Tibial nerve (tissue), 4 donors: ENCODE measurements around the gene KCNS3.
A peak's percentile ranks its signal among the peaks of the same experiment; 100 is the strongest.

Source experiments
- EP300 ChIP-seq, 2 donors: sonication (generic); formaldehyde crosslinking; IDR thresholded peaks; one replicate each; pipeline ENCODE4 v1.6.1; 2017; ENCODE audit warnings: antibody characterized with exemption in 2 of 2, mild to moderate bottlenecking in 1 of 2
- POLR2A ChIP-seq, 2 donors: fragments of 450-650 bp; IDR thresholded peaks; one replicate each; pipeline ENCODE4 v1.6.1; 2017; ENCODE audit warnings: antibody characterized with exemption in 2 of 2, mild to moderate bottlenecking in 2 of 2, moderate library complexity in 2 of 2
- TF ChIP-seq, protein P1 (sequence below), 5 experiments: fragments of 200-600 bp in 3 of 5; fragments of 450-650 bp in 2 of 5; sonication (generic) in 3 of 5; IDR thresholded peaks; one replicate each; pipeline ENCODE4 v1.5.1; 2016 to 2019; ENCODE audit warnings: antibody characterized with exemption in 5 of 5, mild to moderate bottlenecking in 3 of 5, moderate library complexity in 2 of 5

DNA sequence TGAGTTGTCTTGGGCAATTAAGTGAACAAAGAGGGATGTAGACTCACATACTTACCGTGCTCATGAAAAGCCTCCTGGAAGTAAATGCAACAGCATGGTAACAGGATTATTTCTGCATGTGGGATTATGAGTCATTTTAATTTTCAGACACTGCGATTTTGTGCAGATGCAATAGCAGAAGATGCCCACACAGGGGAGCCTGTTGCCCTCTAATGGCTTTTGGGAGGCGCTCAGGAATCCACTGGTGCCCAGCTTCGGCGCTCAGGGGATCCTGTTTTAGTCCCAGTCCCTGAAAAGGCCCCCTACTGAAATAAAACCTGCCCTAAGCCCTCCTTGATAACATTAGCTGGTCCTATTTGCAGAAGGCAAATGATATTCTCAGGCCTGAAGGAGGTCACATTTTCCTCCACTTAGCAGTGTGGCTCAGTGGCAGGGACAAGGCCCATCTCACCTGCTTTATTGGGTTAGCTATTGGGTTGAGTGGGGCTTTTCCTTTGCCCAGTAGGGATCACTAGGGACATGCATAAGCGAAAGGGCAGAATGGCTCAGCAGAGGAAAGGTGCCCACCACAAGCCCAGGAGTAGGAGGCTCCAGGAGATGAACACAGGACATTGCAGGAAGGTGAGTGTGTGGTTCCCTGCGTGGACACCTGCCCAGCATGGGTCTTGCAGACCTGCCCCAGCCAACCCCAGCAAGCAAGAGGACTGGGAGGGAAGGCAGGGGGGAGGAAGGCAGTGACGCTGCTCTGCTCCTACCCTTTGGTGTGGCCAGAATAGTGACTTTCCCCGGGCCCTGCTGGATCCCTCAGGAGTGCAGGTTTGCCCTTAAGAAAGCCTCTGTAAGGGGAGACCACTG lies 26.5 kb upstream of the KCNS3 start:
- TF ChIP-seq, protein P1, sequence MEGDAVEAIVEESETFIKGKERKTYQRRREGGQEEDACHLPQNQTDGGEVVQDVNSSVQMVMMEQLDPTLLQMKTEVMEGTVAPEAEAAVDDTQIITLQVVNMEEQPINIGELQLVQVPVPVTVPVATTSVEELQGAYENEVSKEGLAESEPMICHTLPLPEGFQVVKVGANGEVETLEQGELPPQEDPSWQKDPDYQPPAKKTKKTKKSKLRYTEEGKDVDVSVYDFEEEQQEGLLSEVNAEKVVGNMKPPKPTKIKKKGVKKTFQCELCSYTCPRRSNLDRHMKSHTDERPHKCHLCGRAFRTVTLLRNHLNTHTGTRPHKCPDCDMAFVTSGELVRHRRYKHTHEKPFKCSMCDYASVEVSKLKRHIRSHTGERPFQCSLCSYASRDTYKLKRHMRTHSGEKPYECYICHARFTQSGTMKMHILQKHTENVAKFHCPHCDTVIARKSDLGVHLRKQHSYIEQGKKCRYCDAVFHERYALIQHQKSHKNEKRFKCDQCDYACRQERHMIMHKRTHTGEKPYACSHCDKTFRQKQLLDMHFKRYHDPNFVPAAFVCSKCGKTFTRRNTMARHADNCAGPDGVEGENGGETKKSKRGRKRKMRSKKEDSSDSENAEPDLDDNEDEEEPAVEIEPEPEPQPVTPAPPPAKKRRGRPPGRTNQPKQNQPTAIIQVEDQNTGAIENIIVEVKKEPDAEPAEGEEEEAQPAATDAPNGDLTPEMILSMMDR (IDR thresholded peaks at IDR 0.05), result peak; percentile 70 to 85 (median 82)
- TF ChIP-seq POLR2A (IDR thresholded peaks at IDR 0.05) (no peak), EP300 (IDR thresholded peaks at IDR 0.05) (no peak)
